Inflammatory macrophage (primary cell): Measurements from ENCODE around the gene XPNPEP1.
A peak's percentile ranks its signal among the peaks of the same experiment; 100 is the strongest.

Experiments used
- DNase-seq, 2 donors: peaks; one replicate each; pipeline ENCODE4 v3.0.0-alpha.2; 2020 to 2022

XPNPEP1 gene

GRCh38 chr10:109947111-109947920 is 24.0 kb upstream of the XPNPEP1 start:
- no peak for DNase-seq

DNA sequence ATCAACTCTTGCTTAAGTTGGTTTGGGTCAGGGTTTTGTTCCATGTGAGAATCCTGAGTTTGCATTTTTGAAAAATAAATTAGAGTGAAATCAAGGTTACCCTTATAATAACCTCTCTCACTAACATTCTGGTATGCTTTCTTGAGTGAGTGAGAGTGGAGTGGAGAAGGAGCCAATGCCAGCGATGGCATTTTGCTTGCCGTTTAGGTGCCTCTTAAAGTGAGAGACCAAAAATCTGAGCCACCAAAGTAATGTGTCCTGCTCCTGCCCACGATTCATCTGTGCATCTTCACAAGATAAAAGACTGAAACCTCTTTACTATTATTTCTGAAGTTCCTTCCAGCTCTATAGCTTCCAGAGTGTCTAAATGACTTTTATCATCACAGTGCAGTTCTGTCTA is 23.4 kb upstream of the XPNPEP1 start:
- DNase-seq = no peak

DNA sequence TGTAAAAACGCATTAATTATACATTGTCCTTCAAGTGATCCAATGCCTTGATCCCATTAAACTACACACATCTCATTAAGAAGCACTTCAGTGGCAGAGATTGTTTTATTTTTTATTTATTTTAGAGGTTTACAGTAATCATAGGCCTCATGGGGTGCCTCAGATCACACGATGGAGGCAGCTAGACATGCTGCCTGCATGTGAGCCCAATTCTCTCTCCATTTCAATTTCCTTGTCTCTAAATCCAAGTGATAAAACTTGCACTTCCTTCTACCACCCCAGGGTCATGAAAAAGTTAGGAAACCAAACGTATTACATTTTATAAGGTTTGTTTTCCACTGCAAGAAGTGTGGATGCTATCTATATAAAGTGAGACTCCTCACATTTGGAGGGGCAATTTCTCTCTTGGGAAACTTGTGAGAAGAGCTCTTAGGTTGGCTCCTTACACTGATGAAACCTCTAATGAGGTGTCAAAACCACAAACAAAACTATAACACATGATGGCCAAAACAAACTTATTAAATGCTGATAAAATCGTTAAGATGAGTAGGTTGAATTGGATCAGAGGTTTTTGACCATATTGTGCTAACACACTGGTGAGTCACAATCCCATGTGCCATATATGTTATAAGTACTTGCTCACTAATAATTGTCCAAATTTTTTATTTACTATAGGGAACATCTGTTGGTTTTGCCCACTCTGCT is 22.3 kb upstream of the XPNPEP1 start:
- no peak for DNase-seq

GRCh38 chr10:109944613-109945012 is 21.3 kb upstream of the XPNPEP1 start:
- no peak for DNase-seq

GRCh38 chr10:109941236-109941862 is 18.0 kb upstream of the XPNPEP1 start:
- DNase-seq = no peak

GRCh38 chr10:109940553-109940952 is 17.2 kb upstream of the XPNPEP1 start:
- no peak for DNase-seq

DNA sequence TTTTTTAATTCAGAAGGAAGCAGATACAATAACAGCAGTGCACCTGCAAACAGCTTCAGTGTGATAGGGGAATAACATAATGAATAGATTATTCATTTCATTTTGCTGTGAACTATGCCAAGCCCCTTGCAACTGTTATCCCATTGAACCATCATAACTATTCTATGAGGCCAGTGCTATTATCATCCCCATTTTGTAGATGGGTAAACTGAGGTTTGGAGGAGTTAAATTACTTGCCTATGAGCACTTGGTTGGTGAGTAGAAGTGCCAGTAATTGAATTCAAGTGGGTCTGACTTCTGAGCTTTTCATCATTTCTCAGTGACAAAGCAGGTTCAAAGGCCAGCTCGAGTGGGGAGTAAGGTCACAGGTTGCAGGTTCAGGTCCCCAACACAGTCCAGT is 16.8 kb upstream of the XPNPEP1 start:
- DNase-seq = no peak

- DNase-seq = no peak
Measured at GRCh38 chr10:109939315-109939961, 16.1 kb upstream of the XPNPEP1 start.

GRCh38 chr10:109937460-109938065 is 14.3 kb upstream of the XPNPEP1 start:
- no peak for DNase-seq

DNA sequence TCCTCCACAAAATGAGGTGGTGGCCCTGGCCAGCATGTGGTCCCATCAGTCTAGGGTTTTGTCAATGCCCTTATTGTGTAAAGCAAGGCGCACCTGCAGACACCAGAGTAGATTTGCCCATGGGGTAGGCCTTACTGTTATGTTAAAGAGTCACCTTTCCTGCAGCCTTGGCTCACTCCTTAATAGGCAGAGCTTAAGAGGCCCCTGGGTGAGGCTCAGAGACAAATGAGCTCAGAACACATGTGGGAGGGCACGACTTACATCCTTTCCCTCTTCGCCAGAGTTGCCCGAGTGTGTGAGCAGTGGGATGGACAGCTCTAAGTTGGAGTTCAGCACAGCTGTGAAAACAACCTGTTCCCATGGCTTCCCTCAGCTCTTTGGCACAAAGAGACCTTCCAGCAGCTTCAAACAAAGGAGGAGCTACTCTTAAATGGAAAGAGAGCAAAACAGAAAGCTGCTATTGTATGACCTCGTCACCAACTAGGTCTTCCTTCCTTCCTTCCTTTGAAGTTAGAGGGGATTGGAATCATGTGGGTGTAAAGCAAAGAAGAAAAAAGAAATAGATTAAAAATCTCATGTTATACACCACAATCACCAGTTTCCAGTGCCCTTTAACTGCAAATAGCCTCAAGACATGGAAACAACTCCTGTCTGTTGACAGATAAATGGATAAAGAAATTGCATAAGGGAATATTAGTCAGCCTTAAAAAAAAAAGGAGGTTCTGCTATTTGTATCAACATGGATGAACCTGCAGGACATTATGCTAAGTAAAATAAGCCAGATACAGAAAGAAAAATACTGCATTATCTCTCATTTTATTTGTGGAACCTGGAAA is 11.9 kb upstream of the XPNPEP1 start:
- peak in 1 of 2 donors; percentile 31 for DNase-seq

GRCh38 chr10:109933984-109934565 is 10.8 kb upstream of the XPNPEP1 start:
- DNase-seq = peak; percentile 34 to 40

DNA sequence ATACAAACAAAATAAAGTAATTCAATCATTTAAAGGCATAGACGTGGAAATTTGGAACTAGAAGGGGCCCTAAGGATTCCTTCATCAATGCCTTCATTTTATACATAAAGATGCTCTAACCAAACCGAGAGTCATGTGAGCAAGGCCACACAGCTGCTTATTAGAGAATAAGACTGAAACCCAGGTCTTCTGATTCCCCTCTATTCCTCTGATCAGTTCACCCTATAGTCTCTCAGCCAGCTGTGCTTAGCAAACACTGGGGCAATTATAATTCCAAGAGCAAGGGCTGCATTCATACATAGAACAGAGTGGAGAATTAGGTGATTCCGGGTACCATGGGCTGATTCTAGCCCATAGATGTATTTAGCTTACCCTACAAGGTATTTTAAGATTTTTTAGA is 9.7 kb upstream of the XPNPEP1 start:
- DNase-seq = no peak

- no peak for DNase-seq
Measured at GRCh38 chr10:109932391-109932790, 9.1 kb upstream of the XPNPEP1 start.

DNA sequence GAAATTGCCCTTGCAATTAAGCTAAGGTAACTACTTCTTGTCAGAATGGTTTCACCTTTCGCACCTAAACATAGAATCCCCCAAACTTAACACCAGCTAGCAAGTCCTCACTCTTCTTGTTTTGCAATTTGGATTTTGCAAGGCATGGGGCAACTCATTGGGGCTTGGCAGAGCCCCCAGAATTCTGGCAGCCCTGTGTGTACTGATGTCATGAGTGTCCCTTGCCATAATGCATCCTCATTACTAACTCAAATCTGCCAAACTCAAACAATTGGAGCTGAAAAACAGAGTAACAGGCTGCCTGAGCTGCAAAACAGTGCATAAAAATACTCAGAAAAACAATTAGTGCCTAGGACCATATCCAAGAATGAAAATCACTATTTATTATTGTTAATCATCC is 7.9 kb upstream of the XPNPEP1 start:
- DNase-seq = no peak

DNA sequence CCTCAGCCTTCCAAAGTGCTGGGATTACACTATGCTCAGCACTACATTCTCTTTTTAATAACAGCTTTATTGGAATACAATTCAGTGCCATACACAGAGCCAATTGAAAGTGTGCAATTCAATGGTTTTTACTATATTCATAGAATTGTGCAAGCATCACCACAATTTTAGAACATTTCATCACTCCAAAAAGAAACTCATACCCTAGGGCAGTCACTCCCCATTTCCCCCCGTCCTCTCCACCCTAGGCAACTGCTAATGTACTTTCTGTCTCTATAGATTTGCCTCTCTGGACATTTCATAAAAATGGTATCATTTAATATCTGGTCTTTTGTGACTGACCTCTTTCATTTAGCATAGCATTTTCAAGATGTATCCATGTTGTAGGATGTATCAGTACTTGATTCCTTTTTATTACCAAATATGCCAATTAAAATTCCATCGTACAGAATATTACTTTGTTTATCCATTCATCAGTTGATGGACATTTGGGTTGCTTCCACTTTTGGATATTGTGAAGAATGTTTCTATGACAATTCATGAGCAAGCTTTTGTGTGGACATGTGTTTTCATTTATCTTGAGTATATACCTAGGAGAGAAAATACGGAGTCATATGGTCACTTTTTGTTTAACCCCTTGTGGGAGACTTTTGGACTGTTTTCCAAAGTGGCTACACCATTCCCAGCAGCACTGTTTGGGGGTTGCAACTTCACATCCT is 6.3 kb upstream of the XPNPEP1 start:
- DNase-seq = peak in 1 of 2 donors; percentile 14

DNA sequence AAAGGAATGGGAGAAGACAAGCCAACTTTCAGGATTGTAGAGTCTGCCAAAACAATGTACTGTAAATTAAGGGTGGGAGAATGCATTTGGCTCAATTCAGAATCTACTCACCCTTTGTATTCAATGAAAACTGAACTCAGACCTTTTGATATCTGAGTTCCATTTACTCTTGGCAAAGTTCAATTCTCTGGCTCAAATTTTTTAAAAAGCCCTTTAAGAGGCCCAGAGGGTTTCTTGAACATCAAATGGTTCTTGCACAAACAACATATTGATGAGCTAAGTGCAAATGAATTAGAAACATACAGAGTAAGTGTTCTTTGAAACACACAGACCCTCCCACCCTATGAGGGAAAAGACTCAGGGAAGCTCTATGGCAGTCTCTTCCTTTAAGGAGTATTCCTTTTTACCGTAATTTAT is 5.2 kb upstream of the XPNPEP1 start:
- no peak for DNase-seq

GRCh38 chr10:109926825-109927224 is 3.5 kb upstream of the XPNPEP1 start:
- DNase-seq = no peak

DNA sequence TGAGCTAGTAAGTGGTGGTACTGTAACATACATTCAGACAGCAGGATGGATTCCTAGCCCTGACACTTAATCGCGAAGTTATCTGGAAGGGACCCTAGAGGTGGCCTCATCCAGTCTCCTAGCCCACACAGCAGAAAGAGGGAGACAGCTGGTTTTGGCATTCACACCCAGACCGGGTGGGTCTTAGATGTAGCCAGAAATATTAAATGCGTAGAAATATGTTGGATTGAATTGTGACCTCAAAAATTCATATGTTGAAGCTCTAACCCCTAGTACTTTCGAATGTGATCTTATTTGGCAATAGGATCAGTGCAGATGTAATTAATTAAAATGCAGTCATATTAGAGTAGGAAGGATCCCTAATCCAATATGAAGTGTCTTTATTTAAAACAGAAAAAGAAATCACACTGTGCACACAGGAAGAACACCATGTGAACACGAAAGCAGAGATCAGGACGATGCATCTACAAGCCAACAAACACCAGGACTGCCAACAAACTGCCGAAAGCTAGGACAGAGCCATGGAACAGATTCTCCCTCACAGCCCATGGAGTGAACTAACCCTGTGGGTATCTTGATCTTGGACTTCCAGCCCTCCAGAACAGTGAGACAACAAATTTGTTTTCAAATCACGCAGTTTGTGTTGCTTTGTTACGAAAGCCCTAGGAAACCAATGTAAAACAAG is 2.9 kb upstream of the XPNPEP1 start:
- no peak for DNase-seq

DNA sequence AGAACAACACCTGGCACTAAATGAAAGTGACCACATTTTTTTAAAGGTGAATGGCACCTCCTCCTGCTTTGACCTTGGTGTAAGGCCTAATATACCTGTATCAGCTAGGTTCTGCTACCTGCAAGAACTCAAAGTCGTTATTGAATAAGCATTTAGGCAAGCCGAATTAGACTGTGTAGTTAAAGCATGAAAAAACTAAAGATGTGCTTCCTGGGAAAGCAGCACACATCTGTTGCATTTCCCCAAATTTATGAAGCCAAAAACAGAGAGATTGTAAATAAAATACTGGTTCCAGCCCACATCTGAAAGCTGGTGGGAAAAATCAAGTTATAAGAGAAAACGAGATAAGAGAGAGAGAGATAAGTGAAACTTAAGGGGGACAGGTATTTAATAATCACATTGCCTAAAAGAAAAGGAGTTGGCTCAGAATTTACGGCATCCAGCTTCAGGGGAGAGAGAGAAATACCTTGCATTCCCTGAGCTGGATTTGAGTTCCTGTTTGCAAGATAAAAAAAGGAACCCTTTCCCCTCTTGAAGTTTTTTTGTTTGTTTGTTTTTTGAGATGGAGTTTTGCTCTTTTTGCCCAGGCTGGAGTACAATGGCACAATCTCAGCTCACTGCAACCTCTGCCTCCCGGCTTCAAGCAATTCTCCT is 1.8 kb upstream of the XPNPEP1 start:
- DNase-seq = no peak

GRCh38 chr10:109924087-109924486 is 776 bp upstream of the XPNPEP1 start:
- DNase-seq = no peak
